Activated B cell treated with CpG ODN at 0.5 μM for 24 hours (primary cell): ENCODE measurements around the gene TIMP4. TPM values are rescaled to one million over a fixed set of nuclear protein-coding genes. Genes with fewer than 3 reads are reported as not detected.

Experiments used
- ATAC-seq: fragments of 200-7000 bp; cut with Tn5 transposase; one replicate; pipeline ENCODE4 v1.10.0; 2021; ENCODE audit warnings: low read depth, mild to moderate bottlenecking, moderate library complexity
- CTCF ChIA-PET: fragments of 350-600 bp; sonication (Branson Sonifier 250); formaldehyde crosslinking; loops from one replicate; lab custom pipeline; 2021; ENCODE audit warnings: antibody characterized with exemption; lab: Charles Lee
- POLR2A ChIA-PET: fragments of 350-600 bp; sonication (Branson Sonifier 250); formaldehyde crosslinking; loops from one replicate; lab custom pipeline; 2021; ENCODE audit warnings: antibody characterized with exemption; lab: Charles Lee
- DNase-seq: peaks from one replicate; pipeline ENCODE4 v3.0.0; 2022
- H3K27ac Mint-ChIP-seq: one replicate; pipeline ENCODE4 v1.8.0; 2020; ENCODE audit warnings: mixed read lengths
- H3K27me3 Mint-ChIP-seq: one replicate; pipeline ENCODE4 v1.8.0; 2021; ENCODE audit warnings: mixed read lengths
- H3K36me3 Mint-ChIP-seq: one replicate; pipeline ENCODE4 v1.8.0; 2021; ENCODE audit warnings: low read depth, mixed read lengths
- H3K4me1 Mint-ChIP-seq: one replicate; pipeline ENCODE4 v1.8.0; 2021; ENCODE audit warnings: mixed read lengths
- H3K4me3 Mint-ChIP-seq: one replicate; pipeline ENCODE4 v1.8.0; 2020; ENCODE audit warnings: mild to moderate bottlenecking, mixed read lengths
- H3K9me3 Mint-ChIP-seq: one replicate; pipeline ENCODE4 v1.8.0; 2020; ENCODE audit warnings: mixed read lengths
- CTCF ChIP-seq: fragments of 200-600 bp; IDR thresholded peaks from one replicate; pipeline ENCODE4 v1.8.0; 2022; ENCODE audit warnings: antibody characterized with exemption, mild to moderate bottlenecking
- intact Hi-C: fragments of 100-400 bp; cut with micrococcal nuclease; formaldehyde crosslinking; loops from one replicate; pipeline ENCODE4 v1.15.1; 2024
- total RNA-seq: library from RNA; stranded (reverse); gene quantifications from 2 replicates; pipeline ENCODE4 v1.2.3, GENCODE V29; 2022

Gene TIMP4
- total RNA-seq, 1 donor from 2014 or later: not detected

GRCh38 chr3:12154151-12154550 lies 4.6 kb downstream of the TIMP4 start:
- no peak overlapping the region for H3K27ac Mint-ChIP-seq
- no peak overlapping the region for H3K4me3 Mint-ChIP-seq
- H3K4me1 Mint-ChIP-seq: no peaks in the 10 kb centered on the region
- CTCF ChIA-PET: no interaction called here
- no peak for DNase-seq
- TF ChIP-seq CTCF: no peak
- no peak for ATAC-seq
- no peaks in the 10 kb centered on the region for H3K36me3 Mint-ChIP-seq
- POLR2A ChIA-PET: no interaction called here
- H3K27me3 Mint-ChIP-seq: peaks cover 24% of the 10 kb centered on the region
- H3K9me3 Mint-ChIP-seq: no peaks in the 10 kb centered on the region
- intact Hi-C loops: no loop called here

- ChIA-PET CTCF (no interaction called here), POLR2A (no interaction called here)
- Mint-ChIP-seq H3K9me3 (no peaks in the 10 kb centered on the region), H3K4me1 (no peaks in the 10 kb centered on the region), H3K36me3 (no peaks in the 10 kb centered on the region), H3K27ac (no peak overlapping the region), H3K4me3 (no peak overlapping the region), H3K27me3 (peaks cover 16% of the 10 kb centered on the region)
- no peak for TF ChIP-seq CTCF
- DNase-seq (no peak), ATAC-seq (no peak)
- intact Hi-C loops: no loop called here
Measured at GRCh38 chr3:12150112-12150511, 8.6 kb downstream of the TIMP4 start.

GRCh38 chr3:12149029-12149428 lies 9.7 kb downstream of the TIMP4 start:
- intact Hi-C loops: no loop called here
- TF ChIP-seq CTCF: no peak
- H3K4me3 Mint-ChIP-seq: no peak overlapping the region
- ChIA-PET POLR2A (no interaction called here), CTCF (no interaction called here)
- no peaks in the 10 kb centered on the region for H3K4me1 Mint-ChIP-seq
- H3K27me3 Mint-ChIP-seq: peaks cover 18% of the 10 kb centered on the region
- DNase-seq (no peak), ATAC-seq (no peak)
- no peak overlapping the region for H3K27ac Mint-ChIP-seq
- no peaks in the 10 kb centered on the region for H3K9me3 Mint-ChIP-seq
- H3K36me3 Mint-ChIP-seq: no peaks in the 10 kb centered on the region

GRCh38 chr3:12148183-12148940 lies 10.3 kb downstream of the TIMP4 start:
- peaks cover 24% of the 10 kb centered on the region for H3K27me3 Mint-ChIP-seq
- H3K4me1 Mint-ChIP-seq: no peaks in the 10 kb centered on the region
- no peaks in the 10 kb centered on the region for H3K36me3 Mint-ChIP-seq
- intact Hi-C loops: no loop called here
- no peaks in the 10 kb centered on the region for H3K9me3 Mint-ChIP-seq
- H3K4me3 Mint-ChIP-seq: no peak overlapping the region
- POLR2A ChIA-PET: no interaction called here
- CTCF ChIA-PET: interaction anchor here (0.6 kb wide), 1 partner anchor 331 kb away, joined by 3 read pairs; no protein-coding TSS in a partner anchor
- no peak overlapping the region for H3K27ac Mint-ChIP-seq
- no peak for ATAC-seq
- no peak for TF ChIP-seq CTCF
- DNase-seq: no peak

- Mint-ChIP-seq H3K27ac (no peak overlapping the region), H3K36me3 (no peaks in the 10 kb centered on the region), H3K4me3 (no peak overlapping the region), H3K27me3 (peaks cover 26% of the 10 kb centered on the region), H3K9me3 (no peaks in the 10 kb centered on the region), H3K4me1 (no peaks in the 10 kb centered on the region)
- no peak for DNase-seq
- POLR2A ChIA-PET: no interaction called here
- ATAC-seq: no peak
- CTCF ChIA-PET: interaction anchor here (1.9 kb wide), 1 partner anchor 12 kb away, joined by 7 read pairs; no protein-coding TSS in a partner anchor
- TF ChIP-seq CTCF: no peak
- intact Hi-C loops: no loop called here
Measured at GRCh38 chr3:12147049-12147780, 11.5 kb downstream of the TIMP4 start.
